Fibroblast of mammary gland (primary cell): ENCODE results near the gene ATRN.

ENCODE experiments used
- DNase-seq: peaks from one replicate; pipeline ENCODE4 v3.0.0-alpha.2; 2010; ENCODE audit warnings: low read depth
- H3K4me3 ChIP-seq: 2 replicates; pipeline ENCODE4 v1.5.1; 2011; ENCODE audit warnings: low read depth, mild to moderate bottlenecking, low read length, moderate library complexity; ENCODE audit not compliant: control insufficient read depth
- TF ChIP-seq, protein P1 (sequence below): conservative IDR thresholded peaks from 2 replicates; pipeline ENCODE4 v1.5.1; 2011; ENCODE audit warnings: low read depth, low read length, inconsistent platforms; ENCODE audit not compliant: control insufficient read depth, insufficient read depth

ATRN gene

DNA sequence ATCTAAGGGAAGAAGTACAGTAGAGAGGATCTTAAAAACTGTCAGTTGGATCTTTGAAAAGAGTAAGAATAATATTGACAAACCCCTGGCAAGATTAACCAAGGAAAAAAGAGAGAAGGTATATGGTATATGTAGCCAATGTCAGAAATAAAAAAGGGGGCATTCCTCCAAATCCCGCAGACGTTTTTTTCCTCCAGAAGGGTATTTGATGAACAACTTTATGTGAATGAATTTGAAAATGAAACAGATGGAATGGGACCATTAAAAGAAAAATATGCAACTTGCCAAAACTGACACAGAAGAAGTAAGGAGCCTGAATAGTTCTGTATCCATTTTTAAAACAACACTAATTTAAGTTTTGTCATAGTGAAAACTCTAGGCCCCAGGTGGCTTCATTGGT lies 156.7 kb downstream of the ATRN start:
- no peak for DNase-seq
- no peak overlapping the region for H3K4me3 ChIP-seq
- TF ChIP-seq, protein P1, sequence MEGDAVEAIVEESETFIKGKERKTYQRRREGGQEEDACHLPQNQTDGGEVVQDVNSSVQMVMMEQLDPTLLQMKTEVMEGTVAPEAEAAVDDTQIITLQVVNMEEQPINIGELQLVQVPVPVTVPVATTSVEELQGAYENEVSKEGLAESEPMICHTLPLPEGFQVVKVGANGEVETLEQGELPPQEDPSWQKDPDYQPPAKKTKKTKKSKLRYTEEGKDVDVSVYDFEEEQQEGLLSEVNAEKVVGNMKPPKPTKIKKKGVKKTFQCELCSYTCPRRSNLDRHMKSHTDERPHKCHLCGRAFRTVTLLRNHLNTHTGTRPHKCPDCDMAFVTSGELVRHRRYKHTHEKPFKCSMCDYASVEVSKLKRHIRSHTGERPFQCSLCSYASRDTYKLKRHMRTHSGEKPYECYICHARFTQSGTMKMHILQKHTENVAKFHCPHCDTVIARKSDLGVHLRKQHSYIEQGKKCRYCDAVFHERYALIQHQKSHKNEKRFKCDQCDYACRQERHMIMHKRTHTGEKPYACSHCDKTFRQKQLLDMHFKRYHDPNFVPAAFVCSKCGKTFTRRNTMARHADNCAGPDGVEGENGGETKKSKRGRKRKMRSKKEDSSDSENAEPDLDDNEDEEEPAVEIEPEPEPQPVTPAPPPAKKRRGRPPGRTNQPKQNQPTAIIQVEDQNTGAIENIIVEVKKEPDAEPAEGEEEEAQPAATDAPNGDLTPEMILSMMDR = no peak

DNA sequence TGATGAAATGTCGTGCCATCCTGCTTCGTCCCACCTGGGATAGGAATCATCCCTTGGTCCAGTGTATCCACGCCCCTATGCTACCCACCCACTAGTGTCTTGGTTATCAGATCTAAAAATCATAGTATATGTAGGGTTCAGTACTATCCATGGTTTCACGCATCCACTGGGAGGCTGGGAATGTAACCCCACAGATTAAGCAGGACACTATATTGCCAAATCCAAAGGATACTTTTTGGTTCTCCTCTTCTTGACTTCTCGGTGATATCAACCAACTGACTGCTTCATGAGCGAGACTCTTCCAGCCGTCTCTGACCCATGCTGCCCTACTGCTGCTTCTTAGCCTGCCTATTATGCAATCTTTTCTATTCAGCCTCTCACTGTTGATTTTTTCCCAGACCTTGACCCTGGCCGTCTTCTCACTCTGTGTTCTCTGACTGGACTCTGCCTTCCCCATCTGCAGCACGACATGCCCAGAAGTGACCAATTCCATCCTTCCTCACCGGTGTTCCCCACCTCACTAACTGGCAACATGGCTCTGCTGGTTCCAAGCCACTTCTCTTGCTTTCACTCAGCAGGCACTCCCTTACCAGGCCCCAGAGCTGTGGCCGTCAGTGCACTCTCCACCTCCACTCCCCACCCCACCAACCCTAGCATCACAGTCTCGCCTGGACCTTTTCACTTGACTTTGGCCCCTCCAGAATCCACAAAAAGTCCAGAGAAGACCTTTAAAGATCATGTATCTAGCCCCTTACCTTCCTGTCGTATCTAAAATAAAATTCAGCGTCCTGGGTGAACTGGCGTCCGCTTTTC lies 157.9 kb downstream of the ATRN start:
- no peak overlapping the region for H3K4me3 ChIP-seq
- TF ChIP-seq, protein P1 = no peak
- no peak for DNase-seq

DNA sequence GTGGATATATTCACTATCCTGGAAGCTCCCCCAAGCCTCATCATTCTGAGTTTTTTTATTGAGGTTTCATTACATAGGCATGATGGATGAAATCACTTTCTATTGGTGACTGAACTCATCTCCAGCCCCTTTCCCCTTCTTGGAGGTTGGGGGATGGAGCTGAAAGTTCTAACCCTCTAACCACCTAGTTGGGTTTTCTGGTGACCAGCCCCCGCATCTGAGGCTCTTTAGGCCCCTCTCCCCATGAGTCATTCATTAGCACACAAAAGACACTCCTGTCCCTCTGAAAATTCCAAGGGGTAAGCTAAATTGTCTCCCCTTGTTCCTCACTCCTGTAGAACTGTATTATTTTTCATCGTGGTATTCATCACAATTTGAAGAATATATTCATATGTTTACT lies 159.1 kb downstream of the ATRN start:
- TF ChIP-seq, protein P1 = no peak
- H3K4me3 ChIP-seq = no peak overlapping the region
- no peak for DNase-seq

DNA sequence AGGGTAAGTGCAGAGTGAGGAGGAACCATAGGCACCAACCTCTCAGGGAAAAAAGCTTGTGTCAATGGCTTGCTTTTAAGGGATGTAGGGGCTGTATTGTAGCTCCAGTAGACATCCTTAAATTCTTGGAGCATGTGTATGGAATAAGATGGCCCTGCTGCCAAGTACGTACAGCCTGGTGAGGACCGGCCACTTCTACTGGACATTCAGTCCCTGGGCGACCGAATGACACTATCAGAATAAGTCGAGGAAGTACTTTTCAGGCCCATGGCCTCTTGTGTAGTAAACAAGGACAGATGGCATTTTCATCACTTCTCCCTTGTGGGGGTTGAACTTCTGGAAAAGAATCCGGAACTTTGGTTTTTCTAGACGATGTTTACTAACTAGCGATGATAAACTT lies 159.6 kb downstream of the ATRN start:
- H3K4me3 ChIP-seq = no peak overlapping the region
- DNase-seq = no peak
- TF ChIP-seq, protein P1 = no peak

- TF ChIP-seq, protein P1 = no peak
- H3K4me3 ChIP-seq = no peak overlapping the region
- no peak for DNase-seq
Observed at GRCh38 chr20:3631534-3631933, 160.7 kb downstream of the ATRN start.

GRCh38 chr20:3632311-3633004 lies 161.6 kb downstream of the ATRN start:
- no peak for DNase-seq
- TF ChIP-seq, protein P1 = no peak
- no peak overlapping the region for H3K4me3 ChIP-seq
